HG02763 (cell line): ENCODE measurements around the gene LRRC25.
A peak's percentile ranks its signal among the peaks of the same experiment; 100 is the strongest.
"Not testable (repeated sequence)": the region's sequence is repeated elsewhere in the genome, so short reads cannot be mapped to it uniquely, and the experiment has no call there.

Experiments
- ATAC-seq: cut with Tn5 transposase; IDR thresholded peaks from one replicate; pipeline ENCODE4 v1.9.1; 2021; ENCODE audit warnings: mild to moderate bottlenecking, moderate library complexity; ENCODE audit not compliant: unreplicated experiment

LRRC25 gene

DNA sequence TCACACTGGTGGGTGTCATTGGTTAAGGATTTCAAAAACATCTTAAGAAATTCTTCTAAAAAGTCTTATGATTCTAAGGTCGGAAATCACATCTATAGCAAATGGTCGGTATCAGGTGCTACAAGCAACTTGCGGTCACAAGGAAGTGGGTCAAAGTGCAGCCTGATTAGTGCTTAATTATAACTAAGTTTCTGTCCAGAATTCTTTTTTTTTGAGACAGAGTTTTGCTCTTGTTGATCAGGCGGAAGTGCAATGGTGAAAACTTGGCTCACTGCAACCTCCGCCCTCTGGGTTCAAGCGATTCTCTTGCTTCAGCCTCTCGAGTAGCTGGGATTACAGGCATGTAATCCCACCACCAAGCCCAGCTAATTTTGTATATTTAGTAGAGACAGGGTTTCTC is 12.6 kb downstream of the LRRC25 start:
- no peak for ATAC-seq

GRCh38 chr19:18383622-18384021 is 13.8 kb downstream of the LRRC25 start:
- ATAC-seq = not testable (repeated sequence)

DNA sequence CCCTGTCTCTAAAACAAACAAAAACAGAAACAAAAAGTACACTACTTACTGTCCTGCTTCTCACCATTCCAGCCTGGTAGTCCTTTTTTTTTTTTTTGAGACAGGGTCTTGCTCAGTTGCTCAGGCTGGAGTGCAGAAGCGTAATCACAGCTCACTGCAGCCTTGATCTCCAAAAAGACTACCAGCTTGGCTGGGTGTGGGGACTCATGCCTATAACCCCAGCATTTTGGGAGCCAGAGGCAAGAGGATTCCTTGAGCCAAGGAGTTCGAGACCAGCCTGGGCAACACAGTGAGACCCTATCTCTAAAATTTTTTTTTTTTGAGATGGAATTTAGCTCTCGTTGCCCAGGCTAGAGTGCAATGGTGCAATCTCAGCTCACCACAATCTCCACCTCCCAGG is 16.6 kb downstream of the LRRC25 start:
- ATAC-seq = no peak

DNA sequence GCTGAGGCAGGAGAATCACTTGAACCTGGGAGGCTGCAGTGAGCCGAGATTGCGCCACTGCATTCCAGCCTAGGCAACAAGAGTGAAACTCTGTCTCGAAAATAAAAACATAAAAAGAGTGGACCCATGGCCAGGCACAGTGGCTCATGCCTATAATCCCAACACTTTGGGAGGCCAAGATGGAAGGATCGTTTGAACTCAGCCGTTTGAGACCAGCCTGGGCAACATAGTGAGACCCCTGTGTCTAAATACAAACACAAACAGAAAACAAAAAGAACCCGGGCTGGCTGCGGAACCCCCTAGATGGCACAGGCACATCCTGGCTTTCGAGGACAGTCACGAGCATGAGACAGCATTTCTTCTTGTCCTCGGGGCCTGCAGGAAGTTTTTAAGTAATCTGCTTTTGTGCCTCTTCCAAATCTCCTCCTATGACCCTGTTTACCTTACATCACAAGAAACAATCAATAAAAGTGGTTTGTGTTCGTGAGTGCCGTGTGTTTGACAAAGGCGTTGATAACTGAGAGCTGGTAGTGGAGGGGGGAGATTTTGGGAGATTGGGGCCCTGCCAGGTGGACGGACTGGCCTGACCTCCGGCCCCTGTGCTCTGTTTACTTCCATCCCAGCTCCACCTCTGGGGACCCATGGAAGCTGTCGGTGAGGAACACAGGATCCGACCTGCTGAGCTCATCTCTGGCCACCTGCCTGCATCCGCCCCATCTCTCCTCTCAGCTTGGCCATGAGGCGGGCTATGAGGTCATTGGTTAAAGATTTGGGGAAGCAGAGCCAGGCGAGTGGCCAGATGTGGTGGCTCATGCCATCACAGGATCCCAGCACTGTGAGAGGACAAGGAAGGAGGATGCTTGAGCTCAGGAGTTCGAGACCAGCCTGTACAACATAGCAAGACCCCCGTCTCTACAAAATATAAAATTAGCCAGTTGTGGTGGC is 17.3 kb downstream of the LRRC25 start:
- no peak for ATAC-seq

- no peak for ATAC-seq
Observed at GRCh38 chr19:18377026-18377425, 20.4 kb downstream of the LRRC25 start.

DNA sequence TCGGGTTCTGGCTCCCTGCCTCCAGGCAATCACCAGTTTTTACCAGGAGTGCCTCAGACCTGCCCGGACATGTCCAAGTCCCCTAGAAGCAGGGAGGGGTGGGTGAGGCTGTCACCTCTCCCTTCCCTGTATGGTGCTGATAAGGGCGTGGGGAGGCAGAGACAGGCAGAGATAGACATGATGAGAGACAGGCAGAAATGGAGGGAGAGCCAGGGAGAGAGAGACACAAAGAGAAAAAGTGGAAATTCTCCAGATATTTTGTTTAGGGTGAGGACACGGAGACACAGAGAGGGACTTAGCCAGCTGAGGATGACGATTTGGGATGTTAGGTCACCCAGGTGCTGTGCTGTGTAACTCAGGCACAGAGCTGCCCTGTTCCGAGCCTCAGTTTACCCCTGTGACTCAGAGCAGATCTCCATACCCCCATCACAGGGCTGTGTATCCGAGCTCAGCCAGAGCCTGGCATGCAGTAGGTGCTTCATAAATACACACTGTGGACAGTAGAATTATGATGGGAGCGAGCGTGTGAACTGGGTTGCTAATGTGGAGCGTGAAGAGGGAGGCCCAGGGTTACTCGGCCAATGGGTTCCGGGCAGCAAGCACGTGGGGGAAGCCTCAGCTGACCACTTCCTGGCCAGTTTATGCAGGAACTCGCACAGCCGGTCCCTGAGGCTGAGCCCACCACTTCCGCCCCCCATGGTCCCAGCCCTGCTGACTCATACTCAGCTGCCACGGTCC is 23.4 kb downstream of the LRRC25 start:
- ATAC-seq = peak; percentile 78

GRCh38 chr19:18373407-18373891 is 24.0 kb downstream of the LRRC25 start:
- no peak for ATAC-seq

GRCh38 chr19:18368504-18369222 is 28.8 kb downstream of the LRRC25 start:
- no peak for ATAC-seq

DNA sequence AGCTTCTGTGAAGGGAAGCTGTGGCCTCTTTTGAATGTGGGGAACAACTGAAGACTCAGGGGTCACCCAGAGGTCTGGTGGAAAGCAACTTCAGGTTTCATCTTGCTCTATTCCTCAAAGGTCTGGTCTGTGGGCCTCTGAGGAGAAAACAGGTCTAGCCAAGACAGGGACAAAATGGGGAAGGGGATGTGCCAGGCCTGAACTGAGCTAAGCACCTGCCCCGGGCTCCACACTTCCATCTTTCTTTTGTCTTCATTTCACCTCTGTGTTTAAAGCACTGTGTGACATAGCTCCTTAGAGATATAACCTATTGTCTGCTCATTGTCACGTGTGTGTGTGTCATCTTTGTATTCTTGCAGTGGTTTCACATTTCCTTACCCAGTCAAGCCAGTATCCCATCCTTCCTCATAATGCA is 31.4 kb downstream of the LRRC25 start:
- no peak for ATAC-seq

- ATAC-seq = no peak
Observed at GRCh38 chr19:18364826-18365528, 32.4 kb downstream of the LRRC25 start.

GRCh38 chr19:18364277-18364825 is 33.1 kb downstream of the LRRC25 start:
- not testable (repeated sequence) for ATAC-seq

DNA sequence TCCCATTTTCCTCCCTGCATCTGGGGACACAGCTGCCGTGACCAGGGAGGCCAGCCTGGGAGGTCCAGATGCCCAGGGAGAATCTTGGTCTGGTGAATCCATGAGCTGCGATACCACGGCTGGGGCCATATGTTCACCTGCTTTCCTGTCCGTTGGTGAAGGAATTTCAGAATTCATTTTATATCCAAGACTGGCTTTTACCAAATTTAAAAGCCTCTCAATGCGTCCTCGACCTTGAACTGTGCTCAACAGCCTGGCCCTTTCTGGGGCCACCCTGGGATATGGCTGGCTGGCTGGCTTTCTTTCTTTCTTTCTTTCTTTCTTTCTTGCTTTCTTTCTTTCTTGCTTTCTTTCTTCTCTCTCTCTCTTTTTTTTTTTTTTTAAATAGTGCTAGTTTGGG is 33.6 kb downstream of the LRRC25 start:
- ATAC-seq = no peak

DNA sequence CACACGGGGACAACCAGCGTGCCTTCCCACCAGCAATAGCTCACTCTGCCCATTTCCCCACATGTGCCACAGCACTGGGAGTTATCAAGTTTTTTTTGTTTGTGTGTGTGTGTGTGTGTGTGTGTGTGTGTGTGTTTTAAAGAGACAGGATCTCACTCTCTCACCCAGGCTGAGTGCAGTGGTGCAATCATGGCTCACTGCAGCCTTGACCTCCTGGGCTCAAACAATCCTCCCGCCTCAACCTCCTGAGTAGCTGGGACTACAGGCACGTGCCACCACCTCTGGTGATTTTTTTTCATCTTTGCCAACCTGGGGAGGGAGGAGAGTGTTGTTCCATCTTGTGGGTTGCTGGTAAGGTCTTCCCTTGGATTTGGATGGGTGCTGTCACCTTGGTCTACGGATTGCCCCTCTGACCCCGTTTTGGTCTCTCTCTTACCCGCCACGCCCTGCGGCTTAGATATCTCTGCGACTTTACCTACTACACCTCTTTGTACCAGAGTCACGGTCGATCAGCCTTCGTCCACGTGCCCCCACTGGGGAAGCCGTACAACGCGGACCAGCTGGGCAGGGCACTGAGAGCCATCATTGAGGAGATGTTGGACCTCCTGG is 34.4 kb downstream of the LRRC25 start:
- ATAC-seq = no peak

GRCh38 chr19:18361646-18362045 is 35.8 kb downstream of the LRRC25 start:
- ATAC-seq = no peak

DNA sequence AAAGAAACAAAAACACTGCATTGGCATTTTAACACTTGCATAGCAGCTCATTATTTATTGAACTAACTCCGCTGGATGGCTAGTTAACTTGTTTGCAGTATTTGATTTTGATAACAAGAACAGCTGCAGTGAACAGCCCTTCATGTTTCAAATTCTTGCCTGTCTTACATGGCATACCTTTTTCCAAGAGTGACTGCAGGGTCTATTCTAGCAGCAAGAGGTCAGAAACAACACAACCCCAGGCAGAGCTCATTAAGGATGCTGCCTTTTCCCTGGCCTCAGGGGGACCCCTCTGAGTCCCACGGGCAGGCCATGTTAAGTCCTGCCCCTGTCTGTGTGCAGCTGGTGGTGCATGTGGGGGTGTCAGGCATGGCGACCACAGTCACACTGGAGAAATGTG is 40.4 kb downstream of the LRRC25 start:
- ATAC-seq = no peak

DNA sequence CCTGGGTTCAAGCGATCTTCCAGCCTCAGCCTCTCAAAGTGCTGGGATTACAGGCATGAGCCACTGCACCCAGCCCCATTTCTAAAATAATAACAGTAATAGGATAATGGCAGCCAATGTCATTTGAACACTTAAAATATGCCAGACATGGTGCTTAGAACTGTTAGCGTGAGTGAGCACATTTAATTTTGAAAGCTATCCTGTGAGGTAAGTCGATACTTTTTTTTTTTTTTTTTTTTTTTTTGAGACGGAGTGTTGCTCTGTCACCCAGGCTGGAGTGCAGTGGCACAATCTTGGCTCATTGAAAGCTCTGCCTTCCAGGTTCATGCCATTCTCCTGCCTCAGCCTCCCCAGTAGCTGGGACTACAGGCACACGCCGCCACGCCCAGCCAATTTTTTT is 42.7 kb downstream of the LRRC25 start:
- ATAC-seq = not testable (repeated sequence)

DNA sequence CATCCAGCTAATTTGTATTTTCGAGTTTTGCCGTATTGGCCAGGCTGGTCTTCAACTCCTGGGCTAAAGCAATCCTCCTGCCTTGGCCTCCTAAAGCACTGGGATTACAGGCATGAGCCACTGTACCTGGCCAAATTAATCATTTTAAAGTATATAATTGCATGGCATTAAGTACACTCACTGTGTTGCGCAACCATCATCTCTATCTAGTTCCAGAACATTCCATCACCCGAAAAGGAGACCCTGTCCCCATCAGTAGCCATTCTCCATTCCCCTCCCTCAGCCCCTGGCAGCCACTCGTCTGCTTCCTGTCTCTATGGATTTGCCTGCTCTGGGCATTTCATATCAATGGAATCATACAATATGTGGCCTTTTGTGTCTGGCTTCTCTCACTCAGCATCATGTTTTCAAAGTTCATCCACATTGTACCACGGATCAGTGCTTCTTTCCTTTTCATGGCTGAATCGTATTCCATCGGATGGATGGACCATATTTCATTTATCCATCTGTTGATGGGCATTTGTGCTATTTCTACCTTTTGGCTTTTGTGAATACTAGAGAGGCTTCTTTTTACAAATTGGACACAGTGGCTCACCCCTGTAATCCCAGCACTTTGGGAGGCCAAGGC is 43.9 kb downstream of the LRRC25 start:
- no peak for ATAC-seq

- no peak for ATAC-seq
Observed at GRCh38 chr19:18351544-18351943, 45.9 kb downstream of the LRRC25 start.

GRCh38 chr19:18350490-18350889 is 46.9 kb downstream of the LRRC25 start:
- no peak for ATAC-seq
